GM19328 (cell line): ENCODE measurements around the gene GYS1.
"Not testable (repeated sequence)": the region's sequence is repeated elsewhere in the genome, so short reads cannot be mapped to it uniquely, and the experiment has no call there.

Experiments used
- ATAC-seq: cut with Tn5 transposase; IDR thresholded peaks from one replicate; pipeline ENCODE4 v1.9.1; 2021; ENCODE audit warnings: mild to moderate bottlenecking, moderate library complexity; ENCODE audit not compliant: unreplicated experiment

Gene GYS1

DNA sequence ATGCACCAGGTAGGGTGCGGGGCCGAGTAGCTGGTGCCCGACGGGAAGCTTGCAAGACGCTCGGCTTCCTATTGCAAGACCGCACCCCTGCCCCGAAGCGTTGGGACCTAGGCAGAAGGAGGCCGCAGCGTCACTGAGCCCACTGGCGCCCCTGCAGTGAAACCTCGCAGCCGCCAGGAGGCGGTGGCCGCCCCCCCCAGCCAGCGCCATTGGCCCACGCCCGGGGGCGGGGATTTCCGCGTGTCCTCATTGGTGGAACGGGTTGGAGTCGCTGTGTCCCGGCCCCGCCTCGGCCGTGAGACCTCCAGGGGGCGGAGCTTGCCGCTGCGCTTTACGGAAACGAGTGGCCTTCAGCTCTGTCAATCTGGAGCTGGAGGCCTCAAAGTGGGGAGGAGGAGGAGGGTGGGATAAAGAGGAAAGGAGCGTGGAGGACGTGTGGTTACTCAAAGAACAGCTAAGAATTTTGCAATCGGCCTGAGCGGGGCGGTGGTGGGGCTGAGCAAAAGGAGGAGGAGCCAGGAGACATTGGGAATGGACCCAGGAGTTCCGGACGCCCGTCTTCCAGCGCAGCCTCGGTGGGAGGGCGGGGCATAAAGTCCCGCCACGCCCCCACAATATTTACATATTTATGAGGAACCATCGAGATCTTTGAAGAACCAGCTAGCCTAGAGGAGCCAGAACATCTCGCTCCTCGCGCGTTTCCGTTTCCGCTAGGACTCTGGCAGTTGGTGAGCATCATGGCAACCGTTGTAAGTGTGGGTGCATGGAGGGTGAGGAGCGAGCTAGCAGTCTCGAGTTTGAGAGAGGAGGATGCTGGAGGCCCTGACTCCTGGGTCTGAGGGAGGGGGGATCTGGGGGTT is at the start of gene GYS1, which contains the start of gene RUVBL2:
TSS of gene GYS1 (minus strand) at position 135 of the 860 bp plus-strand sequence. CDS start 197 bp downstream, outside the sequence.
TSS of gene RUVBL2 (plus strand) at position 713 of the 860 bp plus-strand sequence. CDS start at position 738, 25 bp downstream.
- peak; percentile 91 for ATAC-seq

DNA sequence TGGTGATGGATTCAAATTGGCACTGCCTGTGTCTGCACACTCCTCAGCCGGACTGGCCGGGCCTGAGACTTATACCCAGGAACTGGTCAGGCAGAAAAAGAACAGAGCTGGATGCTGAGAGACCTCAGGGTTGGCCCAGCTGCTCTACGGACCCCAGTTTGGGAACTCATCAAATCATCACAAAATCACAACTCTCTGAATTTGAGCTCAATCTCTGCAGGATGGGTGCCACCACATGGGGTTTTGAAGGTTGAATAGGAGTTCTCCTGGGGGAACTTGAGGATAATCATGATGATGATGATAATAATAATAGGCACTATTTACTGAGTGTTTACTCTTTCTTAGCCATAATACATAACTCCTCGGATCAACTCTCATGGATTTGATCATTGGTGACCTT is 49.6 kb upstream of the GYS1 start:
- ATAC-seq, result not testable (repeated sequence)

DNA sequence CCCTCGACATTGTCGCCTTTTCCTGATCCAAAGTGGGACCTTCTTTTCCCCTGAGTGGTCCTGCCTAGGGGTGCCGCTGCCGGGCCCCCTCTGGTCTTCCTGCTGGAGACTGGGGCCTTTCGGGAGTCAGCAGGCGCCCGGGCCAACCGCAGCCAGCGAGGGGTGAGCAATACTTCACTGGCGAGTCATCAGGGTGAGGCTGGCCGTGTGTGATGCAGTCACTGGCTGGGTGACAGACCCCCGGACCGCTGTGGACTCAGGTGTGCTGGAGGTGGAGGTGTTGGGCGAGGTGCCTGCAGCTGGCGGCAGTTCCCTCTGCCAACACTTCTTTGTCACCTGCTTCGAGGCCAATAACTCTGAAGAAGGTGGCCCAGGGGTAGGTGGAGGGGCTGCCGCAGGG is 49.1 kb upstream of the GYS1 start:
- ATAC-seq, result no peak

GRCh38 chr19:49039736-49040135 is 46.6 kb upstream of the GYS1 start:
- ATAC-seq, result not testable (repeated sequence)

- not testable (repeated sequence) for ATAC-seq
These were observed 45.6 kb upstream of the GYS1 start for GRCh38 chr19:49038557-49039276.

DNA sequence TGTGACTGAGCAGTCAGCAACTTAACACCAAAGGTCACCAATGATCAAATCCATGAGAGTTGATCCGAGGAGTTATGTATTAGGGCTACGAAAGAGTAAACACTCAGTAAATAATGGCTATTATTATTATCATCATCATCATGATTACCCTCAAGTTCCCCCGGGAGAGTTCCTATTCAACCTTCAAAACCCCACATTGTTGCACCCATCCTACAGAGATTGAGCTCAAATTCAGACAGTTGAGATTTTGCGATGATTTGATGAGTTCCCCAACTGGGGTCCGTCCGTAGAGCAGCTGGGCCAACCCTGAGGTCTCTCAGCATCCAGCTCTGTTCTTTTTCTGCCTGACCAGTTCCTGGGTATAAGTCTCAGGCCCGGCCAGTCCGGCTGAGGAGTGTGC is 45.0 kb upstream of the GYS1 start:
- ATAC-seq, result not testable (repeated sequence)

DNA sequence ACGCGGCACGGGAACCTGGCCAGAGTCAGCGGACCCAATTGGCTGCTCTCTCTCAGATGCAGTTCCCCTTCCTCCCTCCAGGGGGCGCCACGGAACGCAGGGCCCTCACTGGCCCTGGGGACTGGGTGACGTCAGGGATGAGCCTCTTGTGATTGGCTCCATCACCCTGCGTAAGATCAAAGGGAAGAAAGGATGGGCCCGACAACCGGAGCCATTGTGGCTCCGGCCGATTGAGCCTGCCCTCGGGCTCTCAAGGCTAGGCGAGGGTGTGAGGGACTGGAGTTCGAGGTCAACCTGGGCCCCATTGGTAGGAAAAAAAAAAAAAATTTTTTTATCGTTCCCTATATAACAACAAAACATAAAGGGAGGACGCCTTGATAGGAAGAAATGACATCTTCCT is 43.7 kb upstream of the GYS1 start, which contains the start of gene CGB1:
TSS of gene CGB1 (minus strand) at position 81 of the 400 bp plus-strand sequence. CDS start 184 bp downstream, outside the sequence.
- not testable (repeated sequence) for ATAC-seq

DNA sequence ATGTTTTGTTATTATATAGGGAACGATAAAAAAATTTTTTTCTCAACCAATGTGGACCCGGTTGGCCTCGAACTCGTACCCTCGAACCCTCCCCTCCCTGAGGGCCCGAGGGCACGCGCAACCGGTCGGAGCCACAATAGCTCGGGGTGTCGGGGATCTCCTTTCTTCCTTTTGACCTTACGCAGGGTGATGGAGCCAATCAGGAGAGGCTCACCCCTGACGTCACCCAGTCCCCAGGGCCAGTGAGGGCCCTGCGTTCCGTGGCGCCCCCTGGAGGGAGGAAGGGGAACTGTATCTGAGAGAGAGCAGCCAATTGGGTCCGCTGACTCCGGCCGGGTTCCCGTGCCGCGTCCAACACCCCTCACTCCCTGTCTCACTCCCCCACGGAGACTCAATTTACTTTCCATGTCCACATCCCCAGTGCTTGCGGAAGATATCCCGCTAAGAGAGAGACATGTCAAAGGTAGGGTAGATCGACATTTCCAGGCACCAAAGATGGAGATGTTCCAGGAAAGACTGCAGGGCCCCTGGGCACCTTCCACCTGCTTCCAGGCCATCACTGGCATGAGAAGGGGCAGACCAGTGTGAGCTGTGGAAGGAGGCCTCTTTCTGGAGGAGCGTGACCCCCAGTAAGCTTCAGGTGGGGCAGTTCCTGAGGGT is 38.7 kb upstream of the GYS1 start, which contains the start of gene CGB2:
TSS of gene CGB2 (plus strand) at position 249 of the 660 bp plus-strand sequence. CDS start at position 455, 206 bp downstream.
- ATAC-seq, result not testable (repeated sequence)

DNA sequence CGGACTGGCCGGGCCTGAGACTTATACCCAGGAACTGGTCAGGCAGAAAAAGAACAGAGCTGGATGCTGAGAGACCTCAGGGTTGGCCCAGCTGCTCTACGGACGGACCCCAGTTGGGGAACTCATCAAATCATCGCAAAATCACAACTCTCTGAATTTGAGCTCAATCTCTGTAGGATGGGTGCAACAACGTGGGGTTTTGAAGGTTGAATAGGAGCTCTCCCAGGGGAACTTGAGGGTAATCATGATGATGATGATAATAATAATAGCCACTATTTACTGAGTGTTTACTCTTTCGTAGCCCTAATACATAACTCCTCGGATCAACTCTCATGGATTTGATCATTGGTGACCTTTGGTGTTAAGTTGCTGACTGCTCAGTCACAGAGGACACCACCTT is 37.2 kb upstream of the GYS1 start:
- ATAC-seq, result not testable (repeated sequence)

GRCh38 chr19:49029749-49030148 is 36.6 kb upstream of the GYS1 start:
- ATAC-seq, result not testable (repeated sequence)

DNA sequence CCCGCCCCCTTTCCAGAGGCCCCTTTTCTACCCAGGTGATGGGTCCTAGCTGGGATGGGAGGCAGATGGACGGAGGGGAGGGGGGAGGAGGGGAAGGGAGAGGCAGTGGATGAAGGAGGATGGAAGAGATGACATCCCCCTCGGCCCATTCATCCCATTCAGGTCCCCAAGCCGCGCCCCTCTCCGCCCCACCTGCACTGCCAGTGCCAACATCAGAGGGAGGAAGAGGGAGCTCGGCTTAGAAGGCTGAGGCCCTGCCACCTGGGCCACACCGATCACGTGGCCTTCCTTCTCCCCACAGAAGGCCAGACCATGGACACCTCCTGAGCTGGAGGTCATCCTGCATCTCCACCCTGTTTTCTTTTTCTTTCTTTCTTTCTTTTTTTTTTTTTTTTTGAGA is 35.6 kb upstream of the GYS1 start:
- ATAC-seq, result not testable (repeated sequence)

DNA sequence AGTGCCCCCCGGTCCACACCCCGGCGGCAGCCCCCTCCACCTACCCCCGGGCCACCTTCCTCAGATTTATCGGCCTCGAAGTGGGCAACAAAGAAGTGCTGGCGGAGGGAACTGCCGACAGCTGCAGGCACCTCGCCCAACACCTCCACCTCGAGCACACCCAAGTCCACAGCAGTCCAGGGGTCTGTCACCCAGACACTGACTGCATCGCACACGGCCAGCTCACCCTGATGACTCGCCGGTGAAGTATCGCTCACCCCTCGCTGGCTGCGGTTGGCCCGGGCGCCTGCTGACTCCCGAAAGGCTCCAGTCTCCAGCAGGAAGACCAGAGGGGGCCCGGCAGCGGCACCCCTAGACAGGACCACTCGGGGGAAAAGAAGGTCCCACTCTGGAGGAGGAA is 32.5 kb upstream of the GYS1 start:
- not testable (repeated sequence) for ATAC-seq

DNA sequence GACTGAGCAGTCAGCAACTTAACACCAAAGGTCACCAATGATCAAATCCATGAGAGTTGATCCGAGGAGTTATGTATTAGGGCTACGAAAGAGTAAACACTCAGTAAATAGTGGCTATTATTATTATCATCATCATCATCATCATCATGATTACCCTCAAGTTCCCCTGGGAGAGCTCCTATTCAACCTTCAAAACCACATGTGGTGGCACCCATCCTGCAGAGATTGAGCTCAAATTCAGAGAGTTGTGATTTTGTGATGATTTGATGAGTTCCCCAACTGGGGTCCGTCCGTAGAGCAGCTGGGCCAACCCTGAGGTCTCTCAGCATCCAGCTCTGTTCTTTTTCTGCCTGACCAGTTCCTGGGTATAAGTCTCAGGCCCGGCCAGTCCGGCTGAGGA is 32.0 kb upstream of the GYS1 start:
- not testable (repeated sequence) for ATAC-seq

DNA sequence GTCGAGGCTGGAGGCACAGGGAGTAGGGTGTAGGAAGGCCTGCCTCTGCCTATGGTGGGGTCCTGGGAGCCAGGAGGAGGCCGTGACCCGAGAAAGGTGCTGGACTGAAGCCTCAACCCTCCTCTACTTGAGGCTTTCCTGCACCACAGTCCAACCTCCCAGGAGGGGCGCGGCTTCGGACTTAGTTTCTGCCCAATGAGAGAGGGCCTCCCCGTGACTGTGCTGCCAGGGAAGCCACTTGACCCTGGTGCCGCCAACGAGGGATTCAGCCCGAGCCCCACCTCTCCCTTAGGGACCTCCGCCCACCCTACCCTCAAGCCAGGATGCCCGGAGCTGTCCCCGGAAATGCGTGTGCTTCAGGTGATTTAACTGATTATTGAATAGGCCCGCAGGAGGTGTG is 31.1 kb upstream of the GYS1 start, which contains the start of gene CGB3:
TSS of gene CGB3 (minus strand) at position 101 of the 400 bp plus-strand sequence. CDS start 362 bp downstream, outside the sequence.
- not testable (repeated sequence) for ATAC-seq

- ATAC-seq, result no peak
These were observed 29.0 kb upstream of the GYS1 start for GRCh38 chr19:49022116-49022515.

DNA sequence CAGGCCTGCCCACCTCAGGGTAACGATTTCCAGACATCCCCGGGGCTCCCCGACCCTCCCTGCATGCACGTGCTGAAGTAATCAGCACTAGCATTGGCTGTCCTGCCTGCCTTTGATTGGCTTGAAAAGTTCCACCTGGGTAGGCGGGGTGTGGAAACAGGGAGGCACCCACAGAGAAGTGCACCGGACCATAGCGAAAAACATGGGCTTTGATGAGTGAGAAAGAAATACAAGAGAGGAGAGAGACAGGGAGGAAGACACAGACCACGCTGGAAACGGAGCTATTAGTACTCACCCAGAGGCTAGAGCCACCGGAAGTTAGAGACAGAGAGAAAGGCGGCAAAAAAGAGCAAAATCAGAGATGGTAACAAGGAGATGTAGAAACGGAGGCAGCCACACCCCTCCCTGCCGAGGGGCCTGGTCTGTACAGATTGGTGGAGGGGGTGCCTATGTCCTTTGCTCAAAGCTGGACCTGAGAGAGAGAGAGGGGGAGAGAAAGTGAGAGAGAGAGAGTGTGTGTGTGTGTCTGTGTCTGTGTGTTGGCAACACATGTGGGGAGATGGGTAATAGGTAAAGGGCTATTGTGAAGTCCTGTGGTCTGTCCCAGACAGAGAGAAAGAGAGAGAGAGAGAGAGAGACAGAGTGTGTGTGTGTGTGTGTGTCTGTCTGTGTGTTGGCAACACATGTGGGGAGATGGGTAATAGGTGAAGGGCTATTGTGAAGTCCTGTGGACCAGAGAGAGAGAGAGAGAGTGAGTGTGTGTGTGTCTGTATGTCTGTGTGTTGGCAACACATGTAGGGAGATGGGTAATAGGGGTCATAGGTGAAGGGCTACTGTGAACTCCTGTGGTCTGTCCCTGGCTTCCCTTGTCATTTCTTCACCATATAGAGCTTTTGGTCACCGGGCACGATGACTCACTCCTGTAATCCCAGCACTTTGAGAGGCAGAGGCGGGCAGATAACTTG is 28.1 kb upstream of the GYS1 start:
- ATAC-seq, result no peak

DNA sequence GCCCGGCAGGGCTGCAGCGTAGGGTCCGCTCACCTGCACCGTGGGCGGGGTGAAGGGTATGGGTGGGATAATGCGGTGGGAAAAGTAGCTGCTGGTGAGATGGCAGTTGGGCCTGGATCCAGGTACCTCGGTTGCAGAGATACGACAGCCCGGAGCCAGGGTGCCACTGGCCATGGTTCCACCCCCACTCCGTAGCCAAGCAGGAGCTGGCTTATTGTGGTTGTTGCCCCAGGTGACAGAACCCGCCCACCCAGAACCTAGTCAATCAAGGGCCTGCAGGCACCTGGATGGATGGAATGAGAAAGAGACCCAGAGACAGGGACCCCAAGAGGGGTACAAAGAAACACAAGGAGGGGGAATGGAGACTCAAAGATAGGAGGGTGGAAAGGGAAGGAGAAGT is 27.2 kb upstream of the GYS1 start:
- no peak for ATAC-seq

DNA sequence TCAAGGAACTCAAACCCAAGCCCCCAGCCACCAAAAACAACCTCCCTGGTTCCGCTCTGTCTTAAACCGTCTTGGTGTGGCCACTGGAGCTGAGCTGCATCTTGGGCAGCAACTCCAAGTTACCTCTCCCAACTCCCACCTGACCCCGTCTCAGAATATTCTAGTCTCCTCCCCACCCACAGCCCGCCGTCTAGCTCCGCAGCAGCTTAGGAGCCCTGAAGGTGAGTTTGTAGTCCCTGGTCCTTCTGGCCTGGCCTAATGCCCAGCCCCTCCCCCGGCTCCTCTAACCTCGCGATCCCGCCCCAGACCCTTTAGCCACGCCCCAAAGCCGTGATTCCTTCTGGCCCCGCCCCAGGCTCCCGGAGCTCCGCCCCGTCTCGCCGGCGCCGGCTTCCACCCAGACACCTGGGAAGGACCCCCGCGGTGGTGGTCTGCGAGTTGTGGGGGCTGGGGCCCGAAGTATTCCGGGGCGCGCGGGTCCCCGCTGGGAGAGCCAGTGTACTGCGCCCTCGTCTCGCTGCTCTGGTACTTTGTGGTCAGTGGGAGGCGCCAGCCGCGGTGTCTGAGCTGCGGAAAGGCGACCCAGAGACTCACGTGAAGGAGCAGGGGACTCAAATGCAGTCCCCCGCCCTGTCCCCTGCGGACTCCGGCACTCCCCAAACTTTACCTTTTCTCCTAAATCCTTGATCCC is 26.3 kb upstream of the GYS1 start:
- ATAC-seq, result no peak
